ENCODE results near the gene TRIM74.
"Not testable (repeated sequence)": the region's sequence is repeated elsewhere in the genome, so short reads cannot be mapped to it uniquely, and the experiment has no call there.

Gene TRIM74

GRCh38 chr7:72925546-72926120 is 43.6 kb downstream of the TRIM74 start:
- Histone ChIP-seq H3K27ac (peak overlapping the region; percentile 89 to 96), H3K4me3 (peak overlapping the region; percentile 87)
- TF ChIP-seq, protein P1, sequence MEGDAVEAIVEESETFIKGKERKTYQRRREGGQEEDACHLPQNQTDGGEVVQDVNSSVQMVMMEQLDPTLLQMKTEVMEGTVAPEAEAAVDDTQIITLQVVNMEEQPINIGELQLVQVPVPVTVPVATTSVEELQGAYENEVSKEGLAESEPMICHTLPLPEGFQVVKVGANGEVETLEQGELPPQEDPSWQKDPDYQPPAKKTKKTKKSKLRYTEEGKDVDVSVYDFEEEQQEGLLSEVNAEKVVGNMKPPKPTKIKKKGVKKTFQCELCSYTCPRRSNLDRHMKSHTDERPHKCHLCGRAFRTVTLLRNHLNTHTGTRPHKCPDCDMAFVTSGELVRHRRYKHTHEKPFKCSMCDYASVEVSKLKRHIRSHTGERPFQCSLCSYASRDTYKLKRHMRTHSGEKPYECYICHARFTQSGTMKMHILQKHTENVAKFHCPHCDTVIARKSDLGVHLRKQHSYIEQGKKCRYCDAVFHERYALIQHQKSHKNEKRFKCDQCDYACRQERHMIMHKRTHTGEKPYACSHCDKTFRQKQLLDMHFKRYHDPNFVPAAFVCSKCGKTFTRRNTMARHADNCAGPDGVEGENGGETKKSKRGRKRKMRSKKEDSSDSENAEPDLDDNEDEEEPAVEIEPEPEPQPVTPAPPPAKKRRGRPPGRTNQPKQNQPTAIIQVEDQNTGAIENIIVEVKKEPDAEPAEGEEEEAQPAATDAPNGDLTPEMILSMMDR (IDR thresholded peaks at IDR 0.05), result no peak
- DNase-seq (ENCODE audit: low spot score), result no peak

DNA sequence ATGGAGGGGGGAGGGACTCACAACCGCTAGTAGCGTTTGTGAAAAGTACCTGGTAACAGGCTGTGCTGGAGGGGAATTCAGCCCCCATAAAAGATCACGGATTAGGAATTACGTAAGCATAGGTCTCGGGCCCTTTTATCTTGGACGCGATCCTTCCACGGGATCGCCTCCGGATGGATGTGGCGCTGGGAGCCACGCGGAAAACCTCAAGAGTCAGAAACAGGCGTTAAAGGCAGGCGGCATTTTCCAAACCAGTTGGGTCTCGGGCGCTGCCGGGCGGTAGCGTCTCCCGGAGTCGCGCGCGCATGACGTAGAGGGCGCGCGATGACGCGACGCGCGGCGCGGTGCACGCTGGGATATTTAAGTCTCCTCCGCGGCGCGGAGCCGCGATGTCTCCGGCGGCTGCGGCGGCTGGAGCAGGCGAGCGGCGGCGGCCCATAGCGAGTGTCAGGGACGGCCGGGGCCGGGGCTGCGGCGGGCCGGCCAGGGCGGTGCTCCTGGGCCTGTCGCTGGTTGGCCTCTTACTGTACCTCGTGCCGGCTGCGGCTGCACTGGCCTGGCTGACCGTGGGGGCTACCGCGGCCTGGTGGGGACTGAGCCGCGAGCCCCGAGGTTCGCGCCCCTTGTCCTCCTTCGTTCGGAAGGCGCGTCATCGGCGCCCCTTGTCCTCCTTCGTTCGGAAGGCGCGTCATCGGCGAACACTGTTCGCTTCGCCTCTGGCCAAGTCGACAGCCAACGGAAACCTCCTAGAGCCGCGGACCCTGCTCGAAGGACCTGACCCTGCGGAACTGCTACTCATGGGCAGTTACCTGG is 44.3 kb downstream of the TRIM74 start, which contains the start of gene POM121:
TSS of gene POM121 (plus strand) at position 363 of the 813 bp plus-strand sequence. CDS start at position 390, 27 bp downstream.
- DNase-seq (ENCODE audit: low spot score), result peak; percentile 84
- Histone ChIP-seq H3K4me3 (peak within 1 kb of the TSS; percentile 87), H3K27ac (peak within 1 kb of the TSS; percentile 89 to 96)
- TF ChIP-seq, protein P1 (IDR thresholded peaks at IDR 0.05), result no peak

DNA sequence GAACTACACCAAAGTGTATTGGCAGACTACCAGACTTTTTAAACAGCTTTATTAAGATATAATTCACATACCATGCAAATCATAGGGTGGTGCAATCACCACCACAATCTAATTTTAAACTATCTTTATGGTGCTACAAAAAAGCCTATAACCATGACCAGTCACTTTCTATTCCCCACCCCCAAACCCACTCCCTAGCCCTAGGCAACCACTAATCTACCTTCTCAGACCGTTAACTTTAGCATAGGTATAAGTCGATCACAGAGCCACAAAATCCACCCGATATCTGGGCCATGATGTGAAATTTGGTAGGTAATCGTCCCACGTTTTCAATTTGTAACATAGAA is 44.9 kb downstream of the TRIM74 start:
- no peak for DNase-seq (ENCODE audit: low spot score)
- Histone ChIP-seq H3K4me3 (peak overlapping the region; percentile 87), H3K27ac (peak overlapping the region; percentile 89 to 96)
- TF ChIP-seq, protein P1 (IDR thresholded peaks at IDR 0.05), result no peak

DNA sequence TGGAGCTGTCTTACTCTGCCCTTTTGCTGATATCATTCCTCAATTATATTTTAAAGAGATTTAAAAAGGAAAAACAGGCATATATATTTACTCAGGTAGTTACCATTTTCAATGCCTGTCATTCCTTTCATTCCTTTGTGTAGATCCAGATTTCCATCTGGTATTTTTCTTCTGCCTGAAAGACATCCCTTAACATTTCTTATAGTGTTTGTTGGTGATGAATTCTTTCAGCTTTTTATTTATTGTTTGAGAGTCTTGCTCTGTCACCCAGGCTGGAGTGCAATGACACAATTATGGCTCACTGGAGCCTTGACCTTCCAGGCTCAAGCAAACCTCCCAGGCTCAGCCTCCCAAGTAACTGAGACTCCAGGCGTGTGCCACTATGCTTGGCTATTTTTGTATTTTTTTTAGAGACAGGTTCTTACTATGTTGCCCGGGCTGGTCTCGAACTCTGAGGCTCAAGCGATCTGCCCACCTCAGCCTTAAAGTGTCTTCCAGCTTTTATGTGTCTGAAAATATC is 50.0 kb downstream of the TRIM74 start:
- Histone ChIP-seq H3K27ac (no peak overlapping the region), H3K4me3 (no peak overlapping the region)
- no peak for DNase-seq (ENCODE audit: low spot score)
- TF ChIP-seq, protein P1 (IDR thresholded peaks at IDR 0.05), result no peak

DNA sequence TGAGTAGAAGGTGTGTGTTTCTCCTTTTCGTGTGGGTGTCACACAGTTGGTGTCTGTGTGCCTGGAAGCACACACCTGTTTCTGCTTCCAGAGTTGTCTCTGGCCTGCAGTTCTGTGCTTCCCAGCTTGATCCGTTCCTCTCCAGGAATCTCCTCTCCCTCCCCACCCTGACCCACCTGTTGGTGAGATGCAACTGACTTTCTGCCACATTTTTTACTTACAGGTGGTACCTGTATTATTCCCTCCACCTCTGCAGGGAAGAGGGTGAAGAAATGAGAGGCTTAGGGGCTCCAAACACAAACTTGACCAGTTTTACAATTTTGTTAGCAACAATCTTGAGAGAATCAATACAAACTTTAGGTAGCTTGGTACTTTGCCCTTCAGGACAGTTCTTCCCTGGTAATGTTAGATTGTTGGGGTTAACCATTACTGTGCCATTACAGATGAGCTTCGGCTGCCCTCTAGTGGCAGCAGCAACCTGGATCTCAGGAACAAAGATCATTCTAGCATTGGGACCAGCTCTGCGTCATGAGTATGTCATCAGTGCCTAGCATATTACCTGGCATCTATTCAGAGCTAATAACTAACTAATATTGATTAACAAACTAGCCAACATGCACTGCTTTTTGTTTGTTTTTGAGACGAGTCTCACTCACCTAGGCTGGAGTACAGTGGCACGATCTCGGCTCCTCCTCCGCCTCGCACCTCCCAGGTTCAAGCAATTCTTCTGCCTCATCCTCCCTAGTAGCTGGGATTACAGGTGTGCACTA is 54.3 kb downstream of the TRIM74 start:
- H3K4me3 ChIP-seq; H3K27ac ChIP-seq; DNase-seq (ENCODE audit: low spot score): not testable (repeated sequence)

DNA sequence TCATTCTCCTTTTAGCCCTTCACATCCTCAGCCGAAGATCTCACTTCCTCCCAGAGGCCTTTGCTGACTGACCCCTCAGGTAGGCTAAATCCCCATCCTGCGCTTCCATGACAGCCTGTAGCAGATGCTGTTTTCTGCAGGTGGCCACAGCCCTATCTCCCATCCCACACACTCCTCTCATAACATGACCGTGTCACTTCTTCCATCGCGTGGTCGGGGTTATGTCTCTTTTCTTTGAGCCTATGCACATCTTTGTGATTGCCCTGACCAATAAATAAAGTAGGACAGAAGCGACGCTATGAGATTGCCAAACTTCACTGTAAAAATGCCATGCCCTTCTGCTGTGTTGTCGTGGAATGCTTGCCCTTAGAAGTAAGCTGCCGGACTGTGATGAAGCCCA is 55.5 kb downstream of the TRIM74 start:
- not testable (repeated sequence) for DNase-seq (ENCODE audit: low spot score); H3K4me3 ChIP-seq; H3K27ac ChIP-seq

- not testable (repeated sequence) for H3K27ac ChIP-seq; DNase-seq (ENCODE audit: low spot score); H3K4me3 ChIP-seq
These were observed 57.9 kb downstream of the TRIM74 start for GRCh38 chr7:72911395-72911794.
